NCI-H82 treated with DMSO at 0.1 percent for 48 hours (cell line): Measurements from ENCODE around the gene PEX16.

ENCODE experiments used
- DNase-seq: peaks from one replicate; lab custom pipeline; 2025; ENCODE audit not compliant: unreplicated experiment; lab: John Stamatoyannopoulos, UW

Gene PEX16

DNA sequence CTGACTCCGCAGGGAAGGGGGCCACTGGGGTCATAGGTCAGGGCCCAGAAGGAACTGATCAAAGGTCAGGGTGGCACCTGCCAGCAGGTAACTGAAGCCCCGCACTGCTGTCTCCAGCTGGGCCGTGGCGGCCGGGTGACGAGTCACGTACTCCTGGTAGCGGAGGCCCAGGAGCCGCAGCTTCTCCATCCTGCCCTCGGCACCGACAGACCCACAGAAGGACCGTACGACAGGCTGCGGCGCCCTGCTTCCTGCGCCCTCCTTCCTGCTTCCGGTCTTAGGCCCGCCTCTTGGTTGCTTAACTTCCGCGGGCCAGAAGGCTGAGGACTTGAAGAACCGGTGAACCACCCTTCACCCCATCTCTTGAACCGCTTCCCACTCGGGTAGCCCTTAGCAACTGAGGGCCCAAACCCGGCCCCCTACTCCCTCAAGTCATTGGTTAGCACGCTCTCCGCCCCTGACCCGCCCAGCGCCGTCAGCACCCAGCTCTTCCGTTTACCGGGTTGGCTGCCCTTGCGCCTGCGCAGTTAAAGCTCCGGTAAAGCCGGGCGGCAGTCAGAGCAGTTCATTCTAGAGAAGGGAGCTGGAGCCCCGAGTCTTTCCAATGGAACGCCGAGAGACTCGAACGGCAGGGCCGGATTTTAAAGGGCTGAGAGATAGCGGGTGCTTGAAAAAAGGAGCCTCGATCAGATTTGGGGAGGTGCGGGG lies at the start of gene PEX16:
Gene PEX16 (minus strand): TSS at position 255 of the 708 bp plus-strand sequence. CDS start 66 bp downstream, at position 189.
- peak; percentile 81 for DNase-seq

DNA sequence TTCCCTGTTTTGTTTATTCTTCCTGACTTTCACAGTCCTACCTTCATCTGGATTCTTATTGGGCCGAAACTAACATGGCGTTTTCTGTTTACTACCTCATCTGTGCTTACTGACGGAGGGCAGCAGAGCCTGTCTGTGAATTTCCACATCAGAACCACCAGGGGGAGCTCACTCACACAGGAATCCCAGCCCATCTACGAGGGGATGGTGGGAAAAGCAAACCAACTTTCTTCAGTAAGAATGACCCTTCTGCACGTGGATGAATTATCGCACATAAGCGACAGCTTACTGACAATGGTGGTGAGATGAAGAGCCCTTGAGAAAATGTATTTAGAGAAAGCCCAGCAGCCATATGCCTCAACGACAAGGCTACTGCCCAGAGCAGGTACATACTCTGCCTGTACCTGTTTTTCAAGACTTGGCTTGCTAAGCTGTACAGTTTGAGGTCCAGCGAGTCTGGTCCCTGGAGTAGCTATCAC lies 47.3 kb upstream of the PEX16 start:
- DNase-seq, result peak; percentile 20

DNA sequence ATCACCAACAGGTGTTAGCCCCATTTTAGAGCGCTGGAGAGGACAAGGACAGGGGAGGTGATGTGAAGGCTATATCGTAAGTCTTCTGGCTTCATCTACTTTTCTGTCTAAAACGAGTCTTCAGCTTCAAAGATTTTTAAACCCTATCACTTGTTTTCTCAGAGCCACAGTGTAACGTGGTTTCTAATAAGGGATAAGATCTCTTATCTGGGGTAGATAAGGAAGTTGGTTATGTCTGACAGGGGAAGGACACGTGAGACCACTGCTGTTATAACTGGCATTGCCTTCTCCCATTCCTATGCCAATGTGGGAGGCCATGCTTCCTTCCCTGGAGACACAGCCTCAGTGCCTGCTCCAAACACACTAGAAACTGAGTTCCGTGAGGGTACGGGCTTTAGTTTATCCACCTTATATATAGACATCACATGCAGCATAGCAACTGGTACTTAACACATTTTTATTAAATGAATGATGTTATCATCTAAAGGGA lies 44.1 kb upstream of the PEX16 start:
- no peak for DNase-seq

DNA sequence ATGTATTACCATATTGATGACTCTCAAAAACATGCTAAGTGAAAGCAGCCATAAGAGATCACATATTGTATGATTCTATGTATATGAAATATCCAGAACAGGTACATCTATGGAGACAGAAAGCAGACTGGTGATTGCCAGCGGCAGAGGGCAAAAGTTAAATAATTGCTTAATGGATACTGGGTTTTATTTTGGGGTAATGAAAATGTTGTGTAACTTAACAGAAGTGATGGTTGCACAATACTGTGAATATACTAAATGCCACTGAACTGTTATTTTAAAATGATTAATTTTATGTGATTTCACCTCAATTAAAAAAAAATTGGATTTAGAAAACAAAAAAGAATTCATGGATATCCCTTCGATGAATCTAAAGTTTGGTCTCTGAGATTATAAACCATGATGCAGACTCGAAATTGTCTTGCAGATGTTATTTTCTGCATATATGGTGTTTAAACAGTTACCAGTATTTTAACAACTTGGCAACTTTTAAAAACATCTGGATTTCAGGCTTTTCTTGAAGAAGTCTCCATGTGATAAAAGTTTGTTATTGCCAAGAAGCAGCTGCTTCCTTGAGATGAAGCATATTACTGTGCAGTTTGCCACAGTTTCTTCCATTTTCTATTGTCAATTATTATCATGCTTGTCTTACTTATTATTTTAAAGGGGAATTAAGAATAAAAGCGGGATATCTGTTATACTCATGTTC lies 42.9 kb upstream of the PEX16 start:
- no peak for DNase-seq

DNA sequence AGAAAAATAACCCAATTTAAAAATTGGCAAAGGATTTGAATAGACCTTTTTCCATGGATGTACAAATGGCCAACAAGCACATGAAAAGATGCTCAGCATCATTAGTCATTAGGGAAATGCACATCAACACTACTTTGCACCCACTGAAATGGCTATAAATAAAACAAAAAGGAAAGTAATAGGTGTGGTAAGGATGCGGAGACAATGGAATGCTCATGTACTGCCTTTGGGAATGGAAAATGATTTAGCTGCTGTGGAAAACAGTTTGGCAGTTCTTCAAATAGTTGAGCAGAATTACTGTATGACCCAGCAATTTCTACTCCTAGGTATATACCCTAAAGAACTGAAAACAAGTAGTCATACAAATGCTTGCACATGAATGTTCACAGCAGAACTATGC lies 42.2 kb upstream of the PEX16 start:
- DNase-seq, result no peak

DNA sequence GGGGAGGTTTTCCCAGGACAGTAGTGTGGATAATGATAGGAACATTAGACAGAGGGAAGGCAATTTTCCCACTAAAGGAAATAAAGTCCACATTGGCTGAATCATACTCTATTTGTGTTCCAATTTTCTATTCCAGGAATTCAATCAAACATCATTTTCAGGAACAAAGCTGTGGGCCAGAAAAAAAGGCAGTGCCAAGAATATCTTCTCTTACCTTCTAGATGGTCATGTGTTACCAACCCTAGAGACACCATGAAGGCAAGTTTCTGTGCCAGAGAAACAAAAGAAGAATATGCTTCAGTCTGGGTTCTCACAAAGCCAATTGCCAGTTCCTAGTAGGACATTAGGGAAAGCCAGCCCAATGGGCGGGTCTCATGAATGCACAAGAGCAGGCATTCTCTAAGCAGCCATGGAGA lies 32.3 kb upstream of the PEX16 start:
- DNase-seq, result no peak

DNA sequence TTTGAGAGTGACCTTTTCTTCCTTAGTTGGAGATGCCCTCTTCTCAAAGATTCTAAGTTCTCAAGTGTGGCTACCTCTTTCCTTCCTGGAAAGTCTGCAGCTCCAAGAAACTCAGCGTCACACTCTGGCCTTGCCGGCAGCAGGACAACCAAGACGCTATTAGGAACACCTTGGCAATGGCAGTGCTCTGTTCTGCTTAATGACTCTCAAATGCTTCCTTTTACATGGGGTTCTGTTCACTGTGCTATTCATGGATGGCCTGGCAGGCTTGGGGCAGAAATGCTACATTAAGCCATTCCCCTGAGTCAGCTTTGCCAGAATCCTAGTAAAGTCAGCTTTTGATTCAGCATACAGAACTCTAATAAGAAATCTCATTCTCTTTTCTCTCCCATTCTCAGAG lies 30.7 kb upstream of the PEX16 start:
- no peak for DNase-seq

DNA sequence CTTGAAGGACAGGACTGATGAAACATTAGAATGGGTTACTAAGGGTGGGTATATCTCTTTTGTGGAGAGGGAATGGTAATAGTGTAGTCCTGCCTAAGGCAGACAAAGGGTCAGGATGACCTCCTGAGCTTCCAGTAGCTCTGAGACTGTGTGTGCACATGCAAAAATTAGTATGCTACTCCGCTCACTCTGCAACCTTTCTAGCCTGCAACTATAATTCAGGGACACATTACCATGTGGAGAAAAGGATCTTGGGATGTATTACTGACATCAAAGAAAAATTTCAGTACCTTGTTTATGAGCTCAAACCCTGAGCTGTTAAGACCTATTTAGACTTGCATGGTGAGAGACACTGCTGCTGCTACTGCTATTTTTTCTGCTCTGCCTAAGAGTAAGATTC lies 30.2 kb upstream of the PEX16 start:
- DNase-seq, result no peak

DNA sequence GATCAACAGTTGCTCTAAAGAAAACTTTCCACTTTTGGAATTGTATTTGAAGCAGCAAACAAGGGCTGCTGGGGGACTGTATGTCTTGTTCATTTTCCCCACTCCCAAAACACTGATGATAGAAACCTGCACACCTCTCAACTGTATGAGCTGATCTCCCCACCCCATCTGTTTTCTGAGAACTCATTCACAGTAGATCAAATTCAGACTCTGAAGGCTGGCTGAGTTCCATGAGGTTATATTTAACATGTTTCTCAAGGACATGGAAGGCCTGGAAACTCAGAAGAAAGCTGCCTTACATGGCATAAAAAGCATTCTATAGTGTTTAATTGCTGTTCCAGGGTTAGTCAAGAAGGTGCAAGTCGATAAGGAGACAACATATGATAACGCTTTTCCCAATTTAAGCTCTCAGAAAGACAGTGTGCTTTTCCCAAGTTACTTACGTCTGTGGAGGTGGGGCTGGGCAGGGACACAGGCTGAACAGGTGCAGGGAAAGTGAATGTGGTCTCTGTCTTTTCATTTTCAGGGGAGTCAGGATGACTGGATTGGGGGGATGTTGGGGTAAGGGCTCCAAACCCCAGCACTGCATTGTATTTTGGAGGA lies 27.8 kb upstream of the PEX16 start:
- no peak for DNase-seq

DNA sequence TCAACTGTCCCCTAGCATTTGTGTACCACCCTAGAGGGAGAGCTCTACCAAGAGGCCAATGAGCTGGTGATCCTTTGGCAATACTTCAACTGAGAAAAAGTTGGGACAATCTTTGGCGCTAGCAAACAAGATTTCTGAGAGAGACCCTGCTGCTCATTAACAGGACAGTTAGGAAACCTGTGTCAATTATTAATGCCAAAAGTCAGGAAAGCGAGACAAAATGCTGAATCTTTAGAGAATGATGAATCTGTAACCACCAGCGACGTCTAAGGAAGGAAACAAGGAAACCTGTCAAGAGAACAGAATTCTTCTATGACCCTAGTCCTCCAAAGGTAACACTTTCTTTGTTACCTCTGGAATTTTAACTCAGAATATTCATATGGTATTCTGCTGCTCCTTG lies 24.7 kb upstream of the PEX16 start:
- DNase-seq, result no peak

DNA sequence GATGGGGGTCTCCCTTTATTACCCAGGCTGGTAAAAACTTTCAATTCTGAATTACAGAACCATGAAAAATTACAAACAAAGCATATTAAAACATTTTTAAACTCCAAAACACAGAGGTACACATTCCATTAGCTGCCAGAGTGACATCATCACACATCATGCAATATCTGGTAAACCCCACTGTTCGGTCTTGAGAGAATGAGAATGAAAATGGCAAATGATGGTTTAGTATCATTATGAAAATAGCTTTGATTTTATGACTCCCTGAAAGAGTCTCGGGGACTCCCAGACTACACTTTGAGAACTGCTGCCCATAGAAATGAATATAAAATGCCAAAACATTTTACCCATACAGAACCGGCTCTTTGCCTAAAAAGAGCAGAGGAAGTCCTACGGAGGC lies 23.6 kb upstream of the PEX16 start:
- DNase-seq, result no peak

DNA sequence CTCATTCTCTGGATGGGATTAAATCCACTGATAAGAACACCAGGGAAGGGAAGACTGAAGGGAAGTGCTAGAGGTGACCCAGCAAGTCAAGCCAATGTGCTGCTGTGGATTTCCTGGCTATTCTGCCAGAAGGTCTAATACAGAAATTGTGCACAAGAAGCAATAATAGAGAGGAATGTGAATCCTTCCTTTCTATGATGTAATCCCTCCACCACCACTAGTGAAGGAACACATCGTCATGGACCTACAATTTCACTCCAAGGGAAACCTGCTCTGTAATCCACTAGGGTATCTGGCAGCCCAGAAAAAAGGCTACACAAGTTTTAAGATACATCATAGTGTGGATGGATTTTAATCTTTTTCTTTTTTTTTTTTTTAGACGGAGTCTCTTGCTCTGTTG lies 22.2 kb upstream of the PEX16 start:
- DNase-seq, result no peak

DNA sequence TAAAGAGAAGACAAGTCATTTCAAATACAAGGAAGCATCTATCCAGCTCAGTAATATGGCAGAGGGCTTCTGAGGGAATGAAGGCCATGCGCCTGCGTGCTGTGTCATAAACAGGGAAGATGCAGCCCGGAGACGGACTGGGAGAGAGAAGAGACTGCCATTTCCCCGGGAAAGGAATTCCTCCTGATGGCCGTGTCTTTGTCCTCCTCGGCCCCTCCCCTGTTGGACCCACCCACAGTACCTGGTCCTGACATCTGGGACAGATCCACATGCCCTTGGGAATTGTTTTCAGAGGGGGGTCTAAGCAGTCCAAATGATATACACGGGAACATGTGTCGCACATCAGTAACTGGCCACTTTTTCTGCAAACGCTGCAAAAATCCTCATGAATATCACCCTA lies 20.2 kb upstream of the PEX16 start:
- no peak for DNase-seq

DNA sequence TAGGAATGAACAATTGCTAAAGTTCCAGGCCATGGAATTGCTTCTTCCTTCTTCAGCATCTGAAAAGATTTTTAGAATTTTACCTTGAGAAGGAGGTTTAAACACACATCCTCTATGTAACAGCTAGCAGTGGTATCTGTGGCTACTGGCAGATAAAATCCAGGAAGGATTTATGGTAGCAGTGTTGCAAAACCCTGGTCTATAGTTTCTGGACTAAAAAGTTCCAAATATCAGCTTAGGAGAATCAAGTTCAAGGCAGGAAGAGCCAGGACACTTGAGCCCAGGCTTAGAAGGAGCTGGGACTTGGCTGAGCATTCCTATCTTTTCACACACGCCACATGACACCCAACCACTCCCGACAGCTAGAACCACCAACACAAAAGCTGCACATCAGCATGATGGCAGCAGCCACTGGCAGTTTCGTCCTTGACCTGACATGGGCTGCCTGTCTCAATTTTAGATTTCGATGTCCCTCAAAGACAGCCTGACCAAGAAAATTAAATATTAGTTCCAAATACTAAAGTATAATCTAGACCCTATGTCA lies 18.9 kb upstream of the PEX16 start:
- DNase-seq, result no peak

DNA sequence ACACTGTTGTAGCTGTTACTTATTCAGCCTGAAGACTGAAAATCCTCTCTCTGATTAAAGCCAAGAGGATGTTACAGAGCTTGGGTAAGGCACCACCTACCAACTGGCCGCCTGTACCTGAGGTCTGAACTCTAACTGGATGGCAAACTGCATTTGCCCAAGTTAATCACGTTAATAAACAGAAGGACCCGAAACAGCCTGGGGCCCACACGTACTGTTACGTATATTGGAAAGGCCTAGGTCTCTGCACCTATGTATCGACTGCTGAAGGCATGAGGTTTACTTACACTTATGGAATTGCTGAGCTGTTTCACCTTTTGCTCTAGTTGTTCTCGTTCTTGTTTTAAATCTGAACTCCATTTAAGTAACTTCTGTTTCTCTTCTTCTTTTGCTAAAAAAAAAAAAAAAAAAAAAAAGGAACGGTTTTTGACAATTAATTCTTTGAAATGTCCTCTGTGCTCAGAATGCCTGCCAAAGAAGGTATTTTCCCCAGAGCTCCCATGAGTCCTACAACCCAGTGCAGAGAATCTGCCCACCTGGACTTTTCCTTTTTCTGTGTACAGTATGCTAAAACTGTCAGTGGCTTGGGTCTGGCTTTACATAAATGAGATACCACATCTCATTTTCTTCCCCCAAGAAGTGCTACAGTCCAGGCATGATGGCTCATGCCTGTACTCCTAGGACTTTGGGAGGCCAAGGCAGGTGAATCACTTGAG lies 17.8 kb upstream of the PEX16 start:
- DNase-seq, result no peak

DNA sequence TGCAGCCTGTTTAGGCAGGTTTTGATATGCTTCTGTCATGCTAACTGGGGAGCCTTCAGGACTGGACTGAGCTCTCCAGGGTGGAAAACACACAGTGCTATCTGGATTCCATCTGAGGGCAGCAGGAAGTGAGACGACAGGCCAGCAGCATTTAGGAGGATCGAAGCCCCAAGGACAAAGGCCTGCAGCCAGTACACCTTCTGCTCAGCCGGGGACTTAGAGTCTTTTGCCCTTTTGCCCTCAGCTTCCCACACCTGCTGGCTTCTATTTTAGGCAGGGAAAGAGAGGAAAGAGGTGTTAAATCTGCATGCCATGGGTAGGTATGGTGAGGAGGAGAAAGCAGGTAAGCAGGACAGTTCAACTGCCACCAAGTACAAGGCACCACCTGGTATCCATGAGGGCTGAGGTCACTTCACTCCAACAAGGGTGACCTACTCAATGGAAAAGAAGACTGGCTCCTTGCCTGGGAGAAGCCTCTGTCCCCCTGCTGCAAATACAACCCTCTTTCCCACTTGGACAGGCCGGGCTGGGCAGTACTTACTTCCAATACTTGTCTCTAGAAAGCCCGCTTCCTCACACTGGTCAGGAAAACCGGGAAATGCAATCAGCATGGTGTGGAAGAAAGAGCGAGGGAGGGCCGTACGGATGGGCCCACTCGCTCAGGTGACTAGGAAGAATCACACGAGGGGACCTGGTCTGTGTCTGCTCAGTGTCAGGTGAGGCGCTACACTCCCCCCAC lies 17.1 kb upstream of the PEX16 start:
- no peak for DNase-seq

DNA sequence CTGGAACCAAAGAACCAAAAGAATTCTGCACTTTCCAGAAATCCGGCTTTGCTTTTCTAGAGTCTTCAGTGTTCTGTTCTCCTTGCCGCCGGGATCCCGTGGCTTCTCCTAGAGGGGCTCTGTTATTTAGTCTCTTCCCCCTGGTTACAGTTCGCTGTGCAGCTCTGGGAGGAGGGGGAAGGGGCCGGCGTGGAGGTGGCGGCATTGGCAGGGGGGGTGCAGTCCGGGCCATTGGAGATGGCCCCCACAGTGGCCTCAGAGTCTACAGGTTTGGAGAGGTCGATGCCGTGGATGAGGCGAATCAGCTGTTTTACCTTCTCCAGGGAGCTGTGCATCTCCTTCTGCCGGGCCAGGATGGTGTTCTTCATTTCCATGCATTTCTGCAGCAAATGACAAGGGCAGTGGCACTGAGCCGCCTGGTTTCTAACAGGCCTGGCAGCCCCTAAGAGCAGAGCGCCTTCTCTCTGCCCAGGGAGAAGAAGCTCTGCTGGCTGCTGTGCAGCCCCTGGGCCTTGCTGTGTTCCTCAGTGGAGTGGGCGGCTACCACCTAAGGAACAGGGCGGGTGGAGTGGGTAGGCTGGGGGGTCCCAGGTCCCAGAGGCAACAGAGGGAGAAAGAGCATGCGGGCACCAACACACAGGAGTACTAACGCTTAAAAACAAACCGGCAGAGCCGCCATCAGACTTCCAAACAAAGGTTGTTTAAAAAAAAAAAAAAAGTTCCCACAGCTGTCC lies 16.3 kb upstream of the PEX16 start:
- no peak for DNase-seq

DNA sequence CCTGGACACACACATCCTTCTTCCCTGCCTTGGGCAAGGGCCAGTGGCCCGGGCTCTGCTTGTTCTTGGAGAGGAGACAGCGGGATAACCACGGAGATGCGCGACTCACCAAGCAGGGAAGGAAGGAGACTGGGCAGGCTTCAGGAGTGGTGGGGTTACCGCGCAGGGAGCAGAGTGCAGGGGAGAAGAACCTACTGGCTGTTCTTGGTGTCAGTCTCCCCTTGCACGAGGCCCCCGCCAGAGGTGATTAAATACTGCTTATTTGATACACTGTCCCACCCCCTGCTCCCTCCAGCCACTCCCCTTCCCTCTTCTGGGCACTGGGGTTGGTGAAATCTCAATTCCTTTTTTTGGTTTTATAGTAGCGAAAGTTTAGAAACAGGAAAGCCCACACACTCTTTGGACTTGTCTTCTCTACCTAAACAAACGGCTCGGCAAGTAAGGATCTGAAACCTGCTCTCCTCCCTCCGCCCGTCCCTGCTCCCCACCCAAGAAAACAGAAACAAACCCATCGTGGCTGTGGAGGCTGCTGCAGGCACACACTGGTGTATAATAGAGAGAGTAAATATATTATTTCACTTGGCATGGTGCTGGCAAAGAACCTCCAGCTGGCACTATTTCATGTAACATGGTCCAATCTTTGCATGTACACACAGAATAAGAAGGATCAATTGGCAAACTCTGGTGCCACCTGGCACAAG lies 15.6 kb upstream of the PEX16 start:
- no peak for DNase-seq

DNA sequence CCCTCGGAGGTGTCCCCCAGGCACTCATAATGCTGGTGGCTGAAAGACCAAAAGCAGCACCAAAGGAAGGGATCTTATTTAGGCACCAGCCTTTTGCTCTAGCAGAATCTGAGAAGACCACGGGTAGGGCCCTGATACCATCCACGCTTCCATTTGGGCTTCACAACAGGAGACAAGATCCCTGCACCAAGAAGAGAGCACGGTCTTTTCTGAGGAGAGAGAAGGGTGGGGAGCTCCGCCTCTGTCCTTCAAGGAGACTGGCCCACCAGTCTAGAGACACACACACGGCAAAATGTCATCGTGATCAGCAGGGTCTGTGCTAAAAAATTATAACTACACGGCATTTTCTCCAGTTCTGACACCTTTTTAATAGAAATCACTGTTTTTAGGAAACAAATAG lies 14.5 kb upstream of the PEX16 start:
- no peak for DNase-seq
